T-helper 1 cell treated with Interleukin-12 subunit alpha and Interleukin-12 subunit beta and Interleukin-4 antibody, amounts not matched to agents 30 ng/mL and 1 ng/mL, for 36 hours (primary cell): ENCODE data around the gene SLC1A2. TPM values are rescaled to one million over a fixed set of nuclear protein-coding genes. Genes with fewer than 3 reads are reported as not detected.

Experiments used
- total RNA-seq: library from RNA; stranded (reverse); gene quantifications from 2 replicates; pipeline ENCODE4 v1.2.3, GENCODE V29; 2022

Gene SLC1A2
- total RNA-seq, 1 donor from 2014 or later: not detected

Other genes with a start within 250 kb of the SLC1A2 start
- not detected in 2 replicates for gene PAMR1, start 106.1 kb upstream of the SLC1A2 start, total RNA-seq
- gene FJX1, start 198.9 kb upstream of the SLC1A2 start, total RNA-seq: 0.27 and 0.59 TPM in 2 replicates
- gene TRIM44, start 243.2 kb upstream of the SLC1A2 start, total RNA-seq: 34.7 and 39.4 TPM in 2 replicates